ENCODE results near the gene RNF212B. TPM values are rescaled to one million over a fixed set of nuclear protein-coding genes. Genes with fewer than 3 reads are reported as not detected.

The RNF212B gene
- total and polyA plus RNA-seq, 10 of the 15 experiments (the other 5 are each of a cell fraction or from before 2014, with no cell fraction given) = not detected

DNA sequence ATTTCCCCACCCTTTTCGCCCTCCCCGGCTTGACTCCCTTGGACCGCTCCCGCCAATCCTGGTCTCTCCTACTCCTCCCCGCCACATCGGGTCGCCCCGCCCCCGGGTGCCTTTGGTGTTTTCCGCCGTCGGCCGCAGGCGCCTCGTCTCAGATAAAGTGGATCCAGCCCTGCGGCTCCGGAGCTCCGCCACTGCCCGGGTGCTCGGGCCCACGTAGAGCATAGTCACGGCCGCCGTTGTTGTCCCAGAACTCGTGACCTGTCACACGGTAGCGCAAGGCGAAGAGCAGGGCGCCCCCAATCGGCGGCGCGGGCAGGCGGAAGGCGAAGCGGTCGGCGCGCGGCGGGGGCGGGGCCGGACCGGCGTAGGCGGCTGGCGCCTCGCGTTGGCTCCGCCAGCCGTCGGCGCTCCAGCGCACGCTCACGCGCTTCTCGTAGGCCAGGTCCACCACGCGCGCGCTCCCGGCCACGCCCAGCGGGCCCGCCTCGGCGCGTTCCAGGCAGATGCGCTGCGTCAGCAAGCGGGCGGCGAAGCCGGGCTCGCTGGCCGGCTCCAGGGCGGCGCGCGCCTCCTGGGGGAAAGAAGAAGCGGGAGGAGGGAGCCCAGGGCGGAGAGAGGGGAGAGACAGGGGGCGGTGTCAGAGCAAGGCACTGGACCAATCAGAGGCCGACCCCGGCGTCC lies 63.7 kb downstream of the RNF212B start (continued):
- TF ChIP-seq, protein P1, sequence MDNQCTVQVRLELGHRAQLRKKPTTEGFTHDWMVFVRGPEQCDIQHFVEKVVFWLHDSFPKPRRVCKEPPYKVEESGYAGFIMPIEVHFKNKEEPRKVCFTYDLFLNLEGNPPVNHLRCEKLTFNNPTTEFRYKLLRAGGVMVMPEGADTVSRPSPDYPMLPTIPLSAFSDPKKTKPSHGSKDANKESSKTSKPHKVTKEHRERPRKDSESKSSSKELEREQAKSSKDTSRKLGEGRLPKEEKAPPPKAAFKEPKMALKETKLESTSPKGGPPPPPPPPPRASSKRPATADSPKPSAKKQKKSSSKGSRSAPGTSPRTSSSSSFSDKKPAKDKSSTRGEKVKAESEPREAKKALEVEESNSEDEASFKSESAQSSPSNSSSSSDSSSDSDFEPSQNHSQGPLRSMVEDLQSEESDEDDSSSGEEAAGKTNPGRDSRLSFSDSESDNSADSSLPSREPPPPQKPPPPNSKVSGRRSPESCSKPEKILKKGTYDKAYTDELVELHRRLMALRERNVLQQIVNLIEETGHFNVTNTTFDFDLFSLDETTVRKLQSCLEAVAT (IDR thresholded peaks at IDR 0.05) = no peak
- peak; percentile 93 for TF ChIP-seq RB1 (IDR thresholded peaks at IDR 0.05; ENCODE audit: borderline replicate concordance)
- TF ChIP-seq KLF5 (IDR thresholded peaks at IDR 0.05; ENCODE audit: partially characterized antibody) = no peak
- TF ChIP-seq, protein P2, sequence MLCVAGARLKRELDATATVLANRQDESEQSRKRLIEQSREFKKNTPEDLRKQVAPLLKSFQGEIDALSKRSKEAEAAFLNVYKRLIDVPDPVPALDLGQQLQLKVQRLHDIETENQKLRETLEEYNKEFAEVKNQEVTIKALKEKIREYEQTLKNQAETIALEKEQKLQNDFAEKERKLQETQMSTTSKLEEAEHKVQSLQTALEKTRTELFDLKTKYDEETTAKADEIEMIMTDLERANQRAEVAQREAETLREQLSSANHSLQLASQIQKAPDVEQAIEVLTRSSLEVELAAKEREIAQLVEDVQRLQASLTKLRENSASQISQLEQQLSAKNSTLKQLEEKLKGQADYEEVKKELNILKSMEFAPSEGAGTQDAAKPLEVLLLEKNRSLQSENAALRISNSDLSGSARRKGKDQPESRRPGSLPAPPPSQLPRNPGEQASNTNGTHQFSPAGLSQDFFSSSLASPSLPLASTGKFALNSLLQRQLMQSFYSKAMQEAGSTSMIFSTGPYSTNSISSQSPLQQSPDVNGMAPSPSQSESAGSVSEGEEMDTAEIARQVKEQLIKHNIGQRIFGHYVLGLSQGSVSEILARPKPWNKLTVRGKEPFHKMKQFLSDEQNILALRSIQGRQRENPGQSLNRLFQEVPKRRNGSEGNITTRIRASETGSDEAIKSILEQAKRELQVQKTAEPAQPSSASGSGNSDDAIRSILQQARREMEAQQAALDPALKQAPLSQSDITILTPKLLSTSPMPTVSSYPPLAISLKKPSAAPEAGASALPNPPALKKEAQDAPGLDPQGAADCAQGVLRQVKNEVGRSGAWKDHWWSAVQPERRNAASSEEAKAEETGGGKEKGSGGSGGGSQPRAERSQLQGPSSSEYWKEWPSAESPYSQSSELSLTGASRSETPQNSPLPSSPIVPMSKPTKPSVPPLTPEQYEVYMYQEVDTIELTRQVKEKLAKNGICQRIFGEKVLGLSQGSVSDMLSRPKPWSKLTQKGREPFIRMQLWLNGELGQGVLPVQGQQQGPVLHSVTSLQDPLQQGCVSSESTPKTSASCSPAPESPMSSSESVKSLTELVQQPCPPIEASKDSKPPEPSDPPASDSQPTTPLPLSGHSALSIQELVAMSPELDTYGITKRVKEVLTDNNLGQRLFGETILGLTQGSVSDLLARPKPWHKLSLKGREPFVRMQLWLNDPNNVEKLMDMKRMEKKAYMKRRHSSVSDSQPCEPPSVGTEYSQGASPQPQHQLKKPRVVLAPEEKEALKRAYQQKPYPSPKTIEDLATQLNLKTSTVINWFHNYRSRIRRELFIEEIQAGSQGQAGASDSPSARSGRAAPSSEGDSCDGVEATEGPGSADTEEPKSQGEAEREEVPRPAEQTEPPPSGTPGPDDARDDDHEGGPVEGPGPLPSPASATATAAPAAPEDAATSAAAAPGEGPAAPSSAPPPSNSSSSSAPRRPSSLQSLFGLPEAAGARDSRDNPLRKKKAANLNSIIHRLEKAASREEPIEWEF (IDR thresholded peaks at IDR 0.05; ENCODE audit: insufficient replicate concordance, low read depth, low read length) = no peak
- TF ChIP-seq CREB1 (IDR thresholded peaks at IDR 0.05; ENCODE audit: low read depth) = peak; percentile 72
- no peak for TF ChIP-seq ETV6 (conservative IDR thresholded peaks at IDR 0.05 in 1 of 2, IDR thresholded peaks at IDR 0.05 in 1 of 2; ENCODE audit: borderline replicate concordance in 1 of 2, low read depth in 1 of 2)
- TF ChIP-seq, protein P3, sequence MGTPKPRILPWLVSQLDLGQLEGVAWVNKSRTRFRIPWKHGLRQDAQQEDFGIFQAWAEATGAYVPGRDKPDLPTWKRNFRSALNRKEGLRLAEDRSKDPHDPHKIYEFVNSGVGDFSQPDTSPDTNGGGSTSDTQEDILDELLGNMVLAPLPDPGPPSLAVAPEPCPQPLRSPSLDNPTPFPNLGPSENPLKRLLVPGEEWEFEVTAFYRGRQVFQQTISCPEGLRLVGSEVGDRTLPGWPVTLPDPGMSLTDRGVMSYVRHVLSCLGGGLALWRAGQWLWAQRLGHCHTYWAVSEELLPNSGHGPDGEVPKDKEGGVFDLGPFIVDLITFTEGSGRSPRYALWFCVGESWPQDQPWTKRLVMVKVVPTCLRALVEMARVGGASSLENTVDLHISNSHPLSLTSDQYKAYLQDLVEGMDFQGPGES (IDR thresholded peaks at IDR 0.05) = peak; percentile 58; the same call in 1 of the 2 replicates
- TF ChIP-seq SMAD1 (IDR thresholded peaks at IDR 0.05; ENCODE audit: low read depth, partially characterized antibody) = no peak
- TF ChIP-seq, protein P4, sequence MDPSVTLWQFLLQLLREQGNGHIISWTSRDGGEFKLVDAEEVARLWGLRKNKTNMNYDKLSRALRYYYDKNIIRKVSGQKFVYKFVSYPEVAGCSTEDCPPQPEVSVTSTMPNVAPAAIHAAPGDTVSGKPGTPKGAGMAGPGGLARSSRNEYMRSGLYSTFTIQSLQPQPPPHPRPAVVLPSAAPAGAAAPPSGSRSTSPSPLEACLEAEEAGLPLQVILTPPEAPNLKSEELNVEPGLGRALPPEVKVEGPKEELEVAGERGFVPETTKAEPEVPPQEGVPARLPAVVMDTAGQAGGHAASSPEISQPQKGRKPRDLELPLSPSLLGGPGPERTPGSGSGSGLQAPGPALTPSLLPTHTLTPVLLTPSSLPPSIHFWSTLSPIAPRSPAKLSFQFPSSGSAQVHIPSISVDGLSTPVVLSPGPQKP (IDR thresholded peaks at IDR 0.05; ENCODE audit: low read depth, low read length) = no peak
- TF ChIP-seq, protein P5, sequence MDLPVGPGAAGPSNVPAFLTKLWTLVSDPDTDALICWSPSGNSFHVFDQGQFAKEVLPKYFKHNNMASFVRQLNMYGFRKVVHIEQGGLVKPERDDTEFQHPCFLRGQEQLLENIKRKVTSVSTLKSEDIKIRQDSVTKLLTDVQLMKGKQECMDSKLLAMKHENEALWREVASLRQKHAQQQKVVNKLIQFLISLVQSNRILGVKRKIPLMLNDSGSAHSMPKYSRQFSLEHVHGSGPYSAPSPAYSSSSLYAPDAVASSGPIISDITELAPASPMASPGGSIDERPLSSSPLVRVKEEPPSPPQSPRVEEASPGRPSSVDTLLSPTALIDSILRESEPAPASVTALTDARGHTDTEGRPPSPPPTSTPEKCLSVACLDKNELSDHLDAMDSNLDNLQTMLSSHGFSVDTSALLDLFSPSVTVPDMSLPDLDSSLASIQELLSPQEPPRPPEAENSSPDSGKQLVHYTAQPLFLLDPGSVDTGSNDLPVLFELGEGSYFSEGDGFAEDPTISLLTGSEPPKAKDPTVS (IDR thresholded peaks at IDR 0.05; ENCODE audit: low read depth, low read length) = no peak
- TF ChIP-seq, protein P6, sequence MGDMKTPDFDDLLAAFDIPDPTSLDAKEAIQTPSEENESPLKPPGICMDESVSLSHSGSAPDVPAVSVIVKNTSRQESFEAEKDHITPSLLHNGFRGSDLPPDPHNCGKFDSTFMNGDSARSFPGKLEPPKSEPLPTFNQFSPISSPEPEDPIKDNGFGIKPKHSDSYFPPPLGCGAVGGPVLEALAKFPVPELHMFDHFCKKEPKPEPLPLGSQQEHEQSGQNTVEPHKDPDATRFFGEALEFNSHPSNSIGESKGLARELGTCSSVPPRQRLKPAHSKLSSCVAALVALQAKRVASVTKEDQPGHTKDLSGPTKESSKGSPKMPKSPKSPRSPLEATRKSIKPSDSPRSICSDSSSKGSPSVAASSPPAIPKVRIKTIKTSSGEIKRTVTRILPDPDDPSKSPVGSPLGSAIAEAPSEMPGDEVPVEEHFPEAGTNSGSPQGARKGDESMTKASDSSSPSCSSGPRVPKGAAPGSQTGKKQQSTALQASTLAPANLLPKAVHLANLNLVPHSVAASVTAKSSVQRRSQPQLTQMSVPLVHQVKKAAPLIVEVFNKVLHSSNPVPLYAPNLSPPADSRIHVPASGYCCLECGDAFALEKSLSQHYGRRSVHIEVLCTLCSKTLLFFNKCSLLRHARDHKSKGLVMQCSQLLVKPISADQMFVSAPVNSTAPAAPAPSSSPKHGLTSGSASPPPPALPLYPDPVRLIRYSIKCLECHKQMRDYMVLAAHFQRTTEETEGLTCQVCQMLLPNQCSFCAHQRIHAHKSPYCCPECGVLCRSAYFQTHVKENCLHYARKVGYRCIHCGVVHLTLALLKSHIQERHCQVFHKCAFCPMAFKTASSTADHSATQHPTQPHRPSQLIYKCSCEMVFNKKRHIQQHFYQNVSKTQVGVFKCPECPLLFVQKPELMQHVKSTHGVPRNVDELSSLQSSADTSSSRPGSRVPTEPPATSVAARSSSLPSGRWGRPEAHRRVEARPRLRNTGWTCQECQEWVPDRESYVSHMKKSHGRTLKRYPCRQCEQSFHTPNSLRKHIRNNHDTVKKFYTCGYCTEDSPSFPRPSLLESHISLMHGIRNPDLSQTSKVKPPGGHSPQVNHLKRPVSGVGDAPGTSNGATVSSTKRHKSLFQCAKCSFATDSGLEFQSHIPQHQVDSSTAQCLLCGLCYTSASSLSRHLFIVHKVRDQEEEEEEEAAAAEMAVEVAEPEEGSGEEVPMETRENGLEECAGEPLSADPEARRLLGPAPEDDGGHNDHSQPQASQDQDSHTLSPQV (IDR thresholded peaks at IDR 0.05) = 0 out of 2 replicates have a peak, but pooled peaks have one; percentile 48

Data from GM12878 (cell line).